ENCODE results near the gene ATP10D.
A peak's percentile ranks its signal among the peaks of the same experiment; 100 is the strongest.

Gene ATP10D

GRCh38 chr4:47485047-47485692 lies at the start of gene ATP10D:
TSS of gene ATP10D (plus strand) at chr4:47485275. CDS start at chr4:47512541, 27,266 bp downstream.
- H3K27ac ChIP-seq: peak within 1 kb of the TSS; percentile 74
- TF ChIP-seq, protein P1, sequence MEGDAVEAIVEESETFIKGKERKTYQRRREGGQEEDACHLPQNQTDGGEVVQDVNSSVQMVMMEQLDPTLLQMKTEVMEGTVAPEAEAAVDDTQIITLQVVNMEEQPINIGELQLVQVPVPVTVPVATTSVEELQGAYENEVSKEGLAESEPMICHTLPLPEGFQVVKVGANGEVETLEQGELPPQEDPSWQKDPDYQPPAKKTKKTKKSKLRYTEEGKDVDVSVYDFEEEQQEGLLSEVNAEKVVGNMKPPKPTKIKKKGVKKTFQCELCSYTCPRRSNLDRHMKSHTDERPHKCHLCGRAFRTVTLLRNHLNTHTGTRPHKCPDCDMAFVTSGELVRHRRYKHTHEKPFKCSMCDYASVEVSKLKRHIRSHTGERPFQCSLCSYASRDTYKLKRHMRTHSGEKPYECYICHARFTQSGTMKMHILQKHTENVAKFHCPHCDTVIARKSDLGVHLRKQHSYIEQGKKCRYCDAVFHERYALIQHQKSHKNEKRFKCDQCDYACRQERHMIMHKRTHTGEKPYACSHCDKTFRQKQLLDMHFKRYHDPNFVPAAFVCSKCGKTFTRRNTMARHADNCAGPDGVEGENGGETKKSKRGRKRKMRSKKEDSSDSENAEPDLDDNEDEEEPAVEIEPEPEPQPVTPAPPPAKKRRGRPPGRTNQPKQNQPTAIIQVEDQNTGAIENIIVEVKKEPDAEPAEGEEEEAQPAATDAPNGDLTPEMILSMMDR (IDR thresholded peaks at IDR 0.05): no peak
- TF ChIP-seq ZFX (IDR thresholded peaks at IDR 0.05; ENCODE audit: borderline replicate concordance): no peak

DNA sequence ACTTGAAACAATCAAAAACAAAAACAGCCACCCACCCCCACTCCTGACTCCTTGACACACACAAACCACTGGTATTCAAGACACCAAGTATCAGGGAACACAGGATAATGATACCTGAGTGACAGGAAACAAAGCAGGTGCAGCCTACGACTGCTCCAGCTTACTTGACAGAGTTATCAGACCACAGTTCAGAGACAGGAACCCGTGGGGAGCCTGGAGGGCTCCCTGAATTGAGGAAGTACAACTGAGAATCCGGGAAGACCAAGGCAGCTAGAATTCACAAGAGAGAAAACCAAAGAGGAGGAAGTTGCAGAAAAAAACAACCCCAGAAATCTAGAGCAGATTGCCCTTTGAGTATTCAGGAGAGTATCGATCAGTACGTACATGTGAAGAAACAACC lies 42.1 kb upstream of the ATP10D start:
- TF ChIP-seq, protein P1 (IDR thresholded peaks at IDR 0.05): no peak
- no peak for TF ChIP-seq ZFX (IDR thresholded peaks at IDR 0.05; ENCODE audit: borderline replicate concordance)
- H3K27ac ChIP-seq: no peak overlapping the region

- no peak overlapping the region for H3K27ac ChIP-seq
- no peak for TF ChIP-seq ZFX (IDR thresholded peaks at IDR 0.05; ENCODE audit: borderline replicate concordance)
Measured at GRCh38 chr4:47444031-47444430, 41.0 kb upstream of the ATP10D start.

GRCh38 chr4:47451657-47452056 lies 33.4 kb upstream of the ATP10D start:
- TF ChIP-seq ZFX (IDR thresholded peaks at IDR 0.05; ENCODE audit: borderline replicate concordance): no peak
- TF ChIP-seq, protein P1 (IDR thresholded peaks at IDR 0.05): no peak

GRCh38 chr4:47462799-47463234 lies 22.3 kb upstream of the ATP10D start:
- TF ChIP-seq, protein P1 (IDR thresholded peaks at IDR 0.05): no peak
- TF ChIP-seq ZFX (IDR thresholded peaks at IDR 0.05; ENCODE audit: borderline replicate concordance): no peak
- peak overlapping the region; percentile 57 for H3K27ac ChIP-seq

More at GRCh38 chr4:47451657-47452056, 33.4 kb upstream of the ATP10D start:
- no peak overlapping the region for H3K27ac ChIP-seq

- H3K27ac ChIP-seq: peak within 1 kb of the TSS; percentile 57
- no peak for TF ChIP-seq ZFX (IDR thresholded peaks at IDR 0.05; ENCODE audit: borderline replicate concordance)
- TF ChIP-seq, protein P1 (IDR thresholded peaks at IDR 0.05): peak; percentile 39
Measured at GRCh38 chr4:47463235-47463956, 21.7 kb upstream of the ATP10D start, which contains the start of gene COMMD8. TSS of gene COMMD8 (minus strand) at chr4:47463702. CDS start at chr4:47463651, 51 bp downstream.

- TF ChIP-seq, protein P1 (IDR thresholded peaks at IDR 0.05): no peak
- no peak for TF ChIP-seq ZFX (IDR thresholded peaks at IDR 0.05; ENCODE audit: borderline replicate concordance)
- H3K27ac ChIP-seq: no peak overlapping the region
Measured at GRCh38 chr4:47465004-47465403, 20.1 kb upstream of the ATP10D start.

Data from 22Rv1 (cell line).